ENCODE data around the gene RASSF8.

The RASSF8 gene

DNA sequence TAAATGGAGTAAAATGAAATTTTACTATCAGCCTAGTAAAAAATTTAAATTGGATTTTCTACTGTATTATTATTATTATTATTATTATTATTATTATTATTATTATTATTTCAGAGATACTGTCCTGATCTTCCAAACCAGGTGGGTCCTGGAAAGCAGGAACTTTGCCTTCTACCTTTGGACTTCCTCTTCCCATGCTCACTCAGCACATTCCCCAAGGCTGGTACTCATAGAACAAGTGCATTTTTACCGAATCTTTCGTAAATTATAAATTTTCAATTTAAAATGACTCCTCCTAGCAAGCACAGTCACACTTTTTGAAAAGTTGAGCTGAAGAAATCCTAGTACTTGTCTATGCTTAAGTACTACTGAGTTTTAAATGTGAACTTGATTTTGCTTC is 136.7 kb downstream of the RASSF8 start:
- TF ChIP-seq GATA3 (IDR thresholded peaks at IDR 0.05; ENCODE audit: low read depth, low read length) (no peak), GATA2 (IDR thresholded peaks at IDR 0.05; ENCODE audit: low read depth, low read length) (no peak)

DNA sequence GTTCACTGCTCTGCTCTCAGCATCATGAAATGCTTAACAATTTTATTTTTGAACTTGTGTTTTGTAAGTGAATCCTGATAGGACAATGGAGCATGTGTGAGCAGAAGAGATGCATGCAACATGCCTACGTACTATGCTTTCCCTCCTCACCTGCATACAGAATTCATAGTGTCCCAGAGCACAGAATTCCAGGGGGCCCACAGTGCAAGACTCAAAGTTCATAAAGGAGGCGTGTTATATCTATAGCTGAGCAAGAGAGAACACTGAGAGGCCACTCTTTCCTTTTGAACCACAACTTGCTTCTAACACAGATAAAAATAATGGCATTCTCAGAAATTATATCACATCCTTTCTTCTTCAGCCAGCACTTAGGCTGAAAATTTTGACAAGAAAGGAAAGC is 137.6 kb downstream of the RASSF8 start:
- TF ChIP-seq GATA3 (IDR thresholded peaks at IDR 0.05; ENCODE audit: low read depth, low read length) = no peak
- no peak for TF ChIP-seq GATA2 (IDR thresholded peaks at IDR 0.05; ENCODE audit: low read depth, low read length)

DNA sequence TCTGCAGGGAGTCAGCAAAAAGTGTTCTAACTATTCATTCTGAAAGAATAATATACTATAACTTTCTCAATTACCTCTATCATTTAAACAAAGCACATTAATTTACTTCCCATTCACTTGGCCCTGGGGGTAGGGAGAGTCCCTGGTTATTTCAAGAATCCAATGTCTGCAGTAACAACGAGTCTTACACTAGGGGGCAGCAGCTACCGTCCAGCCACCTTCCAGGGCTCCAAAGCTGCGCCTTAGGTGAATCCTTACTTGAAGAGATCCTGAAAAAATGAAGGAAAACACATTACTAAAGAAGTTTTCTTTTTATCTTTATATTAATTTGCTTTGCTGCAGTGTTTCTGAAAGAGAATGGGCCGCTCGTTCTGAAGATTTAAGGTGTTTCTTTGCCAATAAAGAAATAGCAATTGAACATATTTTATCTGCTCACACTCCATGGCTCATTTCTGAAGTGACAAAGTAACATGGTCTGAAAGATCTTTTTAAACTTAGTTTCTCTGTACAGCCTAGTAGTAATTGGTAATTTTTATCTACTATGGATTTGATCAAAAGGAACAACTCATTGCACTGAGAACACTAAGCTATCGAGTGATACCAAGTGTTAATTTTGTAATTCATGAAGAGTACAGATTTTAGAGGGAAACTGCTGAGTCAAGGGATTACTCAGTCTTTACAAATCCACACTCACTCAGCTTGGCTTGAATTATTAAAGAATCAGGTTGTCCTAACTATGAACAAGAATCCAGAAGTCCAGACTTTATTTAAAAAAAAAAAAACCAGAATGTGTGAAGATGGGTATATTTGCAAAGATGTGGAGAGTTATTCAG is 138.8 kb downstream of the RASSF8 start:
- TF ChIP-seq GATA2 (IDR thresholded peaks at IDR 0.05; ENCODE audit: low read depth, low read length) (no peak), GATA3 (IDR thresholded peaks at IDR 0.05; ENCODE audit: low read depth, low read length) (no peak)

DNA sequence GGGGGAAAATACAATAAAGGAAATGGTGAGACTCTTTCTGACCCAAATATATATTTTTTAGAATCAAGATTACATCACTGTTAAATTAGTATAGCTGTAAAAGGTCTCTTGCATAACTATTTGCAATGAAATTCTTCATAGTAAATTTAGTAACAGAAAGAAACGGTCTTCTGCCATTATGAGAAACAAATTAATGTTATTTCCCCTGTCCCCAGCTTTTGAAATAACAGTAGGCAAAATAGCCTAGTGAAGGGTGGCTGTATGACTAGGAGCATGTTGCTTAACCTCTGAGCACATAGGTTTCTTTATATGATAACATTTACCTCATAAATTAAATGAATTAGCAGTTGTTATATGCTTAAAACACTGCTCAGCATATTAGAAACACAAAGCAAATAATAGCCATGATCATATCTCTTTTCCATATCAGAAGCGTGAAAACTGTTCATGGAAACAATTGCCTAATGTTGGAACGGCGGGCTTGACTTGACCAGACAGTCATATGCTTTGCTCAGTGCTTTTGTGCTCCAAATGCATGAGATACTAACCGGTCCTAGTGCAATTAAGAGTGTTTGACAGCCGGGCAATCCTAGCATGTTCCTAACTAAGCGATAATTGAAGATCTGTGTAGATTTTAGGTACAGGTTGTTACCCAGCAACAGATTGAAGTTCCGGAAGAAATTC is 142.3 kb downstream of the RASSF8 start:
- no peak for TF ChIP-seq GATA3 (IDR thresholded peaks at IDR 0.05; ENCODE audit: low read depth, low read length)
- TF ChIP-seq GATA2 (IDR thresholded peaks at IDR 0.05; ENCODE audit: low read depth, low read length) = no peak

DNA sequence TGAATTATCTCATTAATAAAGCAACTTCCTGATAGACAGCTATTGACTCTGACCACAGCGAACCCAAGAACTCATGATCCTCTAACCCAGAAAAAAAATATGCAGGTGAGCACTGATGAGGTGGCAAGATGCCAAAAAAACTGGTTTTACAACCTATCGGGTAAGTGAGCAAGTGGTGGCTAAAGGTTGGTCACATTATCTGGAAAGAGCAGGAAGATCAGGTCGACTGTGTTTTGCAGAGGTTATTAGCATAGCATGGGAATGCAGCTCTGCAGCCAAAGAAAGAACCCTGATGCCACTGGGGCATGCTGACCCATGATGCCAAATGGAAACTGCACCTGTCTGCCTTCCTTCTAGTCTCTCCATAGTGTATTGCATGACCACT is 142.9 kb downstream of the RASSF8 start:
- TF ChIP-seq GATA3 (IDR thresholded peaks at IDR 0.05; ENCODE audit: low read depth, low read length) (no peak), GATA2 (IDR thresholded peaks at IDR 0.05; ENCODE audit: low read depth, low read length) (no peak)

DNA sequence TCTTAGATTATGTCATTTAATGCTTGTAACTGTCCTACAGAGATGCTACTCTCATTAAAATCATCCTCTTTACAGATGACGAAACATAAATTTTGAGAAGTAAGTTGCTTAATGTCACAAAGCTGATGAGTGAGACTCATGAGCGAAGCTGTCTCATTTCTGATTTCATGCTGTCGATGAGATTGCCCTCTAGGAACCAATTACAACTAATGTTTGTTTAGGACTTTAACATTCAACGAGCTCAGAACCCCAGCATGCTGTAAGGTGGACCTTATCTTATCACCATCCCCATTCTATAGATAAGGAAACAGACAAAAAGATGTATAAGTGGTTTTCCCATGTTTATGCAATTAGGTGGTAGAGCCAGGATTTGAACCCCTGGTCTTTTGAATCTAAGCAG is 143.3 kb downstream of the RASSF8 start:
- TF ChIP-seq GATA3 (IDR thresholded peaks at IDR 0.05; ENCODE audit: low read depth, low read length) (no peak), GATA2 (IDR thresholded peaks at IDR 0.05; ENCODE audit: low read depth, low read length) (no peak)

DNA sequence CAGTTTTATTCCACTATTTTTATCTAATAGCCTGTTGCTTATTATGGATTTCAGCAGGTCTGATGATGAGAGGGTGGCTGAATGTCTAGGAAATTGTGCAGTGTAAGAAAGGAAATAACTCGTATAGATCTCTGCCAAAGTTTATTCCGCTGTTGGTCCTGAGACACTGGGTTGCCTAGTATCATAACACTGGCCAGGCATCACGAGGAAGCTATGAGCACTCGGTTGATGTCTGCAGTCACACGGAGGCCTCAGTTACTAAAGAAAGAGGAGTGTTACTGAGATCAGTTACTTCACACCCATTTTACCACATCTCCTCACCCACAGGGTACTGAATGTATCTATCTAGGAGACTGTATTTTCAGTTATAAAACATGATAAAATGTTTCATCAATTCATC is 144.5 kb downstream of the RASSF8 start:
- no peak for TF ChIP-seq GATA2 (IDR thresholded peaks at IDR 0.05; ENCODE audit: low read depth, low read length)
- no peak for TF ChIP-seq GATA3 (IDR thresholded peaks at IDR 0.05; ENCODE audit: low read depth, low read length)

DNA sequence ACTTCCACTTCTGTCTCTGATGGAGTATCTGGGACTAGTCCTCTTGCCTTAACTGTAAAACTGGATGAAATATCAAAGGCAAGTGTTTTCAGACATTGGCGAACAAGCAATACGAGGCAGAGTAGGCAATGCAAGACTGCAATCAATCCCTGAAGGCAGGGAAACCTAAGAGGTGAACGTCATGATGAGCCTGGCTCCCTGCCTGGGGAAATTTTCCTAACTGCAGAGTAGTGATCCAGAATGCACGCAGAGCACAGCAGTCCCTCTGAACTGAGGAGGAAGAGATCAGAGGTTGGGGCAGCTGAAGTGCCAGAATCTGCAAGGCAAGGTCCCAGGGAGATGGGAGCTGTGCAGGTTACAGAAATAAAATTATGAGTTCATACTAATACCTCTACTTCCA is 147.9 kb downstream of the RASSF8 start:
- TF ChIP-seq GATA2 (IDR thresholded peaks at IDR 0.05; ENCODE audit: low read depth, low read length) = no peak
- TF ChIP-seq GATA3 (IDR thresholded peaks at IDR 0.05; ENCODE audit: low read depth, low read length) = no peak

DNA sequence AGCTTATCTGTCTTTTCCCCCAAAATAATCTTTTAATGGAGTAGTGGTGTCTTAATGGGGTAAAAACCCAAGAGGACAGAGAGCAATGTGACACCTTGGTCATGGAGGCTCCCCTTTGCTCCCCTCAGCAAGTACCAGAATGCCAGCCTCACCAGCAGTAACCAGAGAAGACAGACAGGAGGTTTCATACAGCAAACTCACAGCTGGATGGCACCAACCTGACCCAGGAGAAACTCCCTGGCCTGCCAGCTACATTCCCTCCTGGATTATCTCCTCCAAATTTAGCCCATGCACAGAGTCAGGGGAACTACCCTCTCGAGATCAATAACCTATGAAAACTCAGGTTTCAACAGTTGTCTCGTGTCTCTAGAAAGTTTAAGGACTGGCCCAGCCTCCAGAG is 150.4 kb downstream of the RASSF8 start:
- TF ChIP-seq GATA3 (IDR thresholded peaks at IDR 0.05; ENCODE audit: low read depth, low read length) (no peak), GATA2 (IDR thresholded peaks at IDR 0.05; ENCODE audit: low read depth, low read length) (no peak)

DNA sequence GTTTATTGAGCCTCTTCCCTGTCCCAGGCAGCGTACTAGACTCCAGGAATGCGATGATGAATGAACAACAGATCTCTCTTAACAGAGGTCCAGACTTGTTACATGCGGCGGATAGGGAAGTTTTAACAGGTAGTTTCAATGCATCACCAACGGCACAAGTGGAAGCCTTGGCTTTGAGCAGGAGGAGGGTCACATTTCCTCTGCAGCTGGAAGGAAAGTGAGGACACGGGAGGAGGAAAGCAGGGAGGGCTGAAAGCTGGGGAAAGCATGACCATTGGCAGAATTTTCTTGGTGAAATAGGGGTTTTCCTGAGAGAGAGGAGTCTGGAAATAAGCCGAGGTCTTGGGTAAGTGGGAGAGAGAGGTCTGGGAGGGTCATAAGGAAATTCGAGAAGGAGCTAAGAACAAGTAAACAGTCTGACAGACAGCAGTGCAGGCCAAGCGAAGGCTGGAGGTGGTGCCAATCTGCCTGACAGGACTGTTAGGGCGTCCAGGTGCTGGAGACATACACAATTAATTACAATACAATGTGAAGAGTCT is 150.9 kb downstream of the RASSF8 start:
- TF ChIP-seq GATA3 (IDR thresholded peaks at IDR 0.05; ENCODE audit: low read depth, low read length) = no peak
- no peak for TF ChIP-seq GATA2 (IDR thresholded peaks at IDR 0.05; ENCODE audit: low read depth, low read length)

DNA sequence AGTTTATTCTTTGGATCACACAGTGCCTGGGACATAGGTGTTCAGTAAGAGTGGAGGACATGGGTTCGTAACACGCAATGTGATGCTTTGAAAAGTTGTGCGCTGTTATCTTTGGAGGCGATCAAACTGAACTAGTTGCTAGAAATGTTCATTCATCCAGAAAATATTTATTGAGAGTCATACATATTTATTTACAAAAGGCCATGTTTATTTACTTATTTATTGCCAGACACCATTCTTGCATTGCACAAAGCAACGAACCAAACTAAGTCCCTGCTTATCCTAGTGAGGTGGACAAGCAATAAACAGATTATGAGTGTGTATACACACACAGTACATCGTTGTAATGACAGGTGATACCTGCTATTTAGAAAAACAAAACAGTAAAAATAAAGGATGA is 153.8 kb downstream of the RASSF8 start:
- TF ChIP-seq GATA3 (IDR thresholded peaks at IDR 0.05; ENCODE audit: low read depth, low read length) = no peak
- TF ChIP-seq GATA2 (IDR thresholded peaks at IDR 0.05; ENCODE audit: low read depth, low read length) = no peak

DNA sequence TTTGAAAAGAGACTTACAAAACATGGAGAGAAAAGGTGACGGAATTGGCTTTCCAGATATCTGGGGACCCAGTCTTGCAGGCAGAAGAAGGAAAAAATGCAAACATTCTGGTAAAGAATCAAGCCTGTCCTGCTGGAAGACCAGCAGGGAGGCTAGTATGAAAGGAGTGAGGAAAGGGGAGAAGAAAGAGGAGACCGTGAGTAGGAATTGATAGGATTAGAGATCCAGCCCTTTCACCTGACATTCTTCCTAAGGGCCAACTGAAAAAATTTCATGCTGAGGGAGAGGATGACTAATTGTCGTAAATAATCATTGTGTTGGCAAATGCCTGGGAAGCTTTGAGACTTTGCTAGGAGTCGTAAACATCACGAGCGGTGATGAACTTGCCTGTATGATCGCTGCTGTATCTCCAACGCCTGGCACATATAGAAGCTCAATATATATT is 154.2 kb downstream of the RASSF8 start:
- no peak for TF ChIP-seq GATA3 (IDR thresholded peaks at IDR 0.05; ENCODE audit: low read depth, low read length)
- no peak for TF ChIP-seq GATA2 (IDR thresholded peaks at IDR 0.05; ENCODE audit: low read depth, low read length)

DNA sequence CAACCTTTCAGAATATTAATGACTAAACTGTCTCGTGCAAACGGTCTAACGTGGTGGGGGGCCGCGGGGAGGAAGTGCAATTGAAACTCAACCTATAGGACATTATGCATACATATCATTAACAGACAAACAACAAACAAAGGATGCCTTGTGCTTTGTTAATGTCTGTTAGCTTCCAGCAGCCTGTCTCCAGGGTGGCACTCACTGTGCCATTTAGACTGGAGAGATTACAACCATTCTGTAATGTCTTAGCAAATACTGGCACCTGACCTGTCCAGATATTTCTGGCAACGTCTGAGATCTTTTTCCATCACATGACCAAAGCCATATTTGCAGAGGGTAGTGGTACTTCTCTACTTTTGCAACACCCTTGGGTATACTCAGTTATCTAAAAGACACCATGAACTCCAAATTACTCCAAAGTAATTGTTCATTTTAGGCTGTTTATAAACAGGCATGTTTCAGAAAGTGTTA is 154.7 kb downstream of the RASSF8 start:
- TF ChIP-seq GATA3 (IDR thresholded peaks at IDR 0.05; ENCODE audit: low read depth, low read length) (no peak), GATA2 (IDR thresholded peaks at IDR 0.05; ENCODE audit: low read depth, low read length) (no peak)

DNA sequence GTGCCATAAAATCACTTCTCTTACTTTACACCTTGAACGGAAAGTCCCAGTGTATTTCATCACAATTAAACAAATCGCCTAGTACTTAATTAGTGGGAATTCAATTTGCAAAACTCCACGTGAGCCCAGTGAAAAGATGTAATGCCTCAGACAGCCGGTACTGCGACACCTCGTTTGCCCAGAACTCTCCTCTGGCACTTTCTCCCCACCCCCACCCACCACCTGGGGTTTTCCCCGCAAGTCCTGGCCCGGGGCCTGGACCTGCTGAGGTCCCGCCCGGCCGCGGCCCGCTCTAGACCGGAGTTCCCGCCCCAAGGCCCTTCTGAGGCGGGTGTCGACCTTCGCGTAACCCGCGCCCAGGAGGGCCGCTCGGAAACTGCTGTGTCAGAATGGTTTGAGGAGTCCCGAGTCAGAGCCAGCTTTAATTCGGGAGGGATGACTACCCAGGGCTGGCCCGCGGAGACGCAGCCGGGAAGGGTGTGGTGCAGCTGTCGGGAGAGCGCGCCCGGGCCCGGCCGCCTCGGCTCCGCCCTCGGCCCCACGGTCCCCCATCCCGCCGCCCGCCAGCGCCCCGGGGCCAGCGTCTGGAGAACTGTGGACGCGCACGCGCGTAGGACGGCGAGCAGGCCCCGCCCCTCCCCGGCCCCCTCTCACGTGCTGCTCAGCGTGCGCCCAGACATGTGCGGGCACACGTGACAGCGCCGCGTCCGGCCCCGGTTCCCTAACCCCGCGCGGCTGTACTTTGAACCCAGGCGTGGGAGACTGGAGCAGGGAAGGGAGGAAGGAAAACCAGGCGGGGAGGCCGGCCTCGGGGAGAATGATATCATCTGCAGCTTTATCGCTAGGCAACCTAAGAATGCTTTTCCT is 155.6 kb downstream of the RASSF8 start:
- no peak for TF ChIP-seq GATA3 (IDR thresholded peaks at IDR 0.05; ENCODE audit: low read depth, low read length)
- TF ChIP-seq GATA2 (IDR thresholded peaks at IDR 0.05; ENCODE audit: low read depth, low read length) = peak; percentile 78
